Measurements from ENCODE around the gene DPPA3. TPM values are rescaled to one million over a fixed set of nuclear protein-coding genes. Genes with fewer than 3 reads are reported as not detected.
"Not testable (repeated sequence)": the region's sequence is repeated elsewhere in the genome, so short reads cannot be mapped to it uniquely, and the experiment has no call there.

The DPPA3 gene
- total RNA-seq = not detected in 2 replicates
- not detected for polyA plus RNA-seq (2012)

DNA sequence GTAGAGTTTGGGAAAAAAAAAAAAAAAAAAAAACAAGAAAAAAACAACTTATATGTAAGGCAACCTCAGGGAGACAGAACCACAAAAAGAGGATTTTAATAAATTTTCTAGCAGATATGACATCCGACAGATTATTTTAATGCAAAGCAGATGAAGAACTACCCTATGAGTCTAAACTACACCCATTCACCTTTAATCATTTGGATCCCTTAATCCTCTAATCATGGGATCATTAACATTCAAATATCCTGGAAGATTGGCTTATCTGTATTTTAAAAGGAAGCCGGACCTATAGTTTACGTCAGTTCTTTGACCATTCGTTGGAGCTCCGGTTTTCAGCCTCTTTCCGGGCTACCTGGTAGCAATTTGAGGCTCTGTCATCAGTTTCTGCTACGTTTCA, at the start of gene DPPA3:
TSS of gene DPPA3 (plus strand) at position 301 of the 400 bp plus-strand sequence. CDS start 138 bp downstream, outside the sequence.
- no peak for DNase-seq (ENCODE audit: low read depth)

DNA sequence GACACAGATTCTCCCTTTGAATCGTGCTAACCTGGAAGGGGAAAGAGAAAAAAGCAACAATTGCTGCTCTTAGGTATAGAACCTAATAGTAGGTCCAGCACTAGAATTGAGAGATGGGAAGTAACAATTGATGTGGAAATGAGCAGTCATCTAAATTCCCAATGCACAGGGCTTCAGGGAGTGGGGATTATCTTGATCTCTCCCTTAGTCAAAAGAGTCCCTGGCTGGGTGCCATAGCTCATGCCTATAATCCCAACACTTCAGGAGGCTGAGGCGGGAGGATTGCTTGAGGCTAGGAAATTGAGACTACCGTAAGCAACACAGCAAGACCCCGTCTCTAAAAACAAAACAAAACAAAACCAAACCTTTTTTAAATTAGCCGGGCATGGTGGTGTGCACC, 49.5 kb upstream of the DPPA3 start:
- no peak for DNase-seq (ENCODE audit: low read depth)

- no peak for DNase-seq (ENCODE audit: low read depth)
Observed at GRCh38 chr12:7666595-7666994, 44.6 kb upstream of the DPPA3 start.

- DNase-seq (ENCODE audit: low read depth) = peak; percentile 17
Observed at GRCh38 chr12:7667125-7667524, 44.1 kb upstream of the DPPA3 start.

- no peak for DNase-seq (ENCODE audit: low read depth)
Observed at GRCh38 chr12:7668171-7668570, 43.1 kb upstream of the DPPA3 start.

- DNase-seq (ENCODE audit: low read depth) = not testable (repeated sequence)
Observed at GRCh38 chr12:7675455-7675854, 35.8 kb upstream of the DPPA3 start.

GRCh38 chr12:7677432-7677888, 33.8 kb upstream of the DPPA3 start:
- DNase-seq (ENCODE audit: low read depth) = peak; percentile 39

GRCh38 chr12:7678744-7679143, 32.5 kb upstream of the DPPA3 start:
- no peak for DNase-seq (ENCODE audit: low read depth)

DNA sequence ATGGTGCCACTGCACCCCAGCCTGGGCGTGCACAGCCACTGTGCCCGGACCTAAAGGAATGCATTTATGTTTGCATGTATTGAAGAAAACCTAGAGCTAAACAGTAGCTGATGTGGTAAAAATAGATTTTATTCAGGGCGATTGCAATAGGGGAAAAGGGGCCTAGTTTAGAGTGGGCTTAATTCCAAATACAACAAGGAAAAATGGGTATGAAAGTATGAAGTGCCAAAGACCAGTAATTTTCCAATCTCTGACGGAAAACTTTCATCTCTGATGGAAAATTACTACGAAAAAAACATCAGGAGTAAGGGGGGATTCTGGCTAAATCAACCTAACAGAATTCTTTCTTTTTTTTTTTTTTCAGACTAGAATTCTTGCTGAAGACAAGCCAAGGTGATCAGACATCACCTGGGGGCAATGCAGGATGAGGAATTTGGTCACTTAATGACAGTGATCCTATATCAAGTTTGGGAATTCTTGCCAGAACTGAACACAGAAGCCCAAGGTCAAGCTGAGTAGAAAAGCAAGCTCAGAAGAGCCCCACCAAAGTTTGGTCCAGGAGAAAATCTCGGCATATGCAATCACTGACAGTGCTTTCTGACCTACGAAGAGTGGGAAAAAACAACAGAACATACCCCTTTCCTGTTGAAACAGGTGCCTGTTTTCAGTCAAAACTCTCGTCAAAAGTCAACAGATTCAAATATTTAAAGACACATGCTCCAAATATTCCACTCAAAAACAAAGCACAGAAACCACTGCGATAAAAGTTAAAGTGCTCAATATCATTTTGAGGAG, 31.8 kb upstream of the DPPA3 start:
- no peak for DNase-seq (ENCODE audit: low read depth)

- DNase-seq (ENCODE audit: low read depth) = no peak
Observed at GRCh38 chr12:7681535-7681934, 29.7 kb upstream of the DPPA3 start.

- no peak for DNase-seq (ENCODE audit: low read depth)
Observed at GRCh38 chr12:7693793-7694192, 17.4 kb upstream of the DPPA3 start.

- no peak for DNase-seq (ENCODE audit: low read depth)
Observed at GRCh38 chr12:7694556-7695236, 16.5 kb upstream of the DPPA3 start.

DNA sequence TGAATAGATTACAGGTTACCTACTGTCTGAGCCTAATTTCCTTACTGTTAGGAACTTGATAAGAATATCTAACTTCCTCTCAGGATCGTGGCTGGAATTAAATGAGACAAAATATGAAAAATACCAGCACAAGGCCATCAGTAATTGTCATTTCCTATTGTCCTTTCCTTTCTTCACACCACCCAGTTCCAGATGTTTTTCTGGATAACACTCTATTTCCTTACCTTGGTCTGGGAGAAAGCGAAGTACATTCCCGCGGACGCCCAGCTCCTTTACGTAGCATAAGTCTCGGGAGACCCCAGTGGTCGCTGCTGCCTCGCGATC, 16.0 kb upstream of the DPPA3 start:
- DNase-seq (ENCODE audit: low read depth) = no peak

- DNase-seq (ENCODE audit: low read depth) = no peak
Observed at GRCh38 chr12:7695566-7696197, 15.6 kb upstream of the DPPA3 start, which contains the start of gene GDF3. GDF3 (minus strand) TSS chr12:7695775; CDS start chr12:7695728, 47 bp downstream.

- DNase-seq (ENCODE audit: low read depth) = no peak
Observed at GRCh38 chr12:7705846-7706245, 5.4 kb upstream of the DPPA3 start.

DNA sequence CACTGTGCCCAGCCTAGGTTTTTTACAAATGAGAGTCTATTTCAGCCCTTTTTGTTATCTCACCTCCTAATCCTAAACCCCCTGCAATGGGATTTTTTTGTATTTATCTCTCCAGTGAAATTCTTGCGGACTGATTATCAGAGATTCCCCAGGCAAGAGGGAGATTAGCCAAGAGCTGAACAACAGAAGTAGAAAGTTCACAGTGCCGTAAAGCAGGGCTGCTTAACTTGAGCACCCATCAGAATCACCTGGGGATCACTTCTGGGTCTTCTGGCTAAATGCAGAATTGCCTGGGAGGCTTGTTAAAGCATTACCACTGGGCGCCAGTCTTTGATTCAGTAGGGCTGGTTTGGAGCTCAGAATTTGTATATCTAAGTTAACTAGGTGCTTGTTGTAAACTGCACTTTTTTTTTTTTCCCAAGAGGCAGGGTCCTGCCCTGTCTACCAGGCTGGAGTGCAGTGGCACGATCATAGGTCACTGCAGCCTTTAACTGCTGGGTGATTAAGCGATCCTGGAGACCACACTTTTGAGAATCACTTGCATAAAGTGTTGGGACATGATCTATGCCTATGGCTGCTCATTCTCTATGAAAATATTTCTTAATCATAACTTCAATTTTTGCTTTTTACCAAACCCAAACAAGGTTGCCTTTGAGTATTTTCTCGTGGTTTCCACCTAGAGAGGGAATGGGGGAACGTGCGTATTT, 1.1 kb upstream of the DPPA3 start:
- no peak for DNase-seq (ENCODE audit: low read depth)

DNA sequence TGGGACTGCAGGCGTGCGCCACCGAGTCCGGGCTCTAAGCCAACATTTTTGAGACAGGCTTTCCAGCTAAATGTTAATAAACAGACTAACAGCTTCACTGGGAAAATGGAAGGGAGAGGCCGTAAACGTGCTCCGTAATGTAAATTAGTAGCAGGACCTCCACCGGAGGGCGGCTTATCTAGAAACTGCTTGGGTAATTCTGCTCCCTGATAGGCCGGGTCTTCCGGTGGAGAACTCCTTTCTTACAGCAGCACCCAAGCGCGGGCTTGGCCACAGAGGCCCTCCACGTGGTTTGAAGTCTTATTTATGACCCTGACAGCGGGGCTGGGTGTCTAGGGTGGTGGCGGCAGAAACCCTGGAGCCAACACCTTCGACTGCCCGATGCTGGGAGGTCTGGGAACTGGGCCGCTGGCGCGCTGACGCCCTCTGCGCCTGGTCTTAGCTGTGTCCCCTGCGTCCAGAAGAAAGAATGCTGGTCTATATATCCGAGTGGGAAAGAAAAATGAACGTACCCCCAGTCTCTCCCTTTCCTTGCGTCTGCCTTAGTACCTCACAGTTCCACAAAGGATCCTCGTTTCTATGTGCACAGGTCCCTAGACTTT, 1.7 kb downstream of the DPPA3 start:
- no peak for DNase-seq (ENCODE audit: low read depth)

- DNase-seq (ENCODE audit: low read depth) = peak; percentile 24
Observed at GRCh38 chr12:7716381-7716780, 5.1 kb downstream of the DPPA3 start.

DNA sequence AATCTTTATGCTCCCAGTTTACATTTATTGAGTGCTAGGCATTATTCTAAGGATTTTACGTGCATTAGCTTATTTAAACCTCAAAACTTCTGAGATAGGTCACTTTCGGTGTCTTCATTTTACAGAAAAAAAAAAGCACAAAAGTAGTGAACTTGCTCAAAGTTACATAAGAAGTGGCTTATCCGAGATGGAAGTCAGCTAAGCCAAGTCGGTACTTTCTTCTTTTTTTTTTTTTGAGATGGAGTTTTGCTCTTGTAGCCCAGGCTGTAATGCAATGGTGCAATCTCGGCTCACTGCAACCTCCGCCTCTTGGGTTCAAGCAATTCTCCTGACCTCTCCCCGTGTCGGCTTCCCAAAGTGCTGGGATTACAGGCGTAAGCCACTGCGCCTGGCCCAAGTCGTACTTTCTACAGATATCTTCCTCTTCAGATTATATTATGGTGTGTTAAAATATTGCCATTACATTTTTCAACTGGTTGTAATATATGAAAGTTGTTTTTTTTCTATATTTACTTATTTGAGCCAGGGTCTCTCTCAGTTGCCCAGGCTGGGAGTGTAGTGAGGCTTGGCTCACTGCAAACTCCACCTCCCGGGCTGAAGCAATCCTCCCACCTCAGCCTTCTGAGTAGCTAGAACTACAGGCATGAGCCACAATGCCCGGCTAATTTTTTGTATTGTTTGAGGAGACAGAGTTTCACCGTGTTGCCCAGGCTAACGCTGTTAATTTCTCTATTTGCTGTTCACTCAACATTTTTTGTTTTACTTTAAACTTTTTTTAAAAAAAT, 8.9 kb downstream of the DPPA3 start:
- no peak for DNase-seq (ENCODE audit: low read depth)

DNA sequence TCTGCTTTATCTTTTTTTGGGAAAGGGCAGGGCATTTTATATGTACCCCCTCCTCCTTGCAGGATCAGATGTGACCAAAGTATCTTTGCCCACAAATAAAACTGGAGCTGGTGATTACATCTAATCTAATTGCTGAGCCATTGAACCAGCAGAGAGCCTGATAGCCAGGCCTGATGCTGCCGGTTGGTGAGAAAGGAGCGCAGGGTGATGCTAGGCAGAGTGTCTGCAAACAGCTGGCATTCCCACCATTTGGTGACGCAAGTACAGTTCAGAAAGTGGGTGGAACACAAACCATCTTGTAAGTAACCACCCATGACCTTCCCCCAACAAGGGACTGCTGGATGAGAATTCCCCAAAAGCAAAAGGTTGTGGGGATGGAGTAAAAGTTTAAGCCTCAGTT, 12.7 kb downstream of the DPPA3 start:
- DNase-seq (ENCODE audit: low read depth) = no peak
